ENCODE data around the gene MRPL41.

DNA sequence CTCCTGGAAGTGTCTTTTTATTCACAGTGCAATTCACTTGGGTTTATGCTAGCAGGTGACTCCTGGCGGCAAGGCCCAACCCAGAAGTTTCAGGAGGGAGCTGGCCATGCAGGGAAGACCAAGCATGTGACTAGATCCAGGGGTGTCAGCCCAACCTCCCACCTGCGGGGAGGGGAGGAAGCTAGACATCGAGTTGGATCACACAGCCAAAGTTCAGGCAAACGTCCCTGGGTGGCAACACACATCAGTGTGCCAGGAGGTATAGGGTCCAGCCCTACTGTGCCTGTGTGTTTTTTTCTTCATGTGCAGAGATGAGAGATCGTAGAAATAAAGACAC lies 26.7 kb upstream of the MRPL41 start:
- TF ChIP-seq, protein P1, sequence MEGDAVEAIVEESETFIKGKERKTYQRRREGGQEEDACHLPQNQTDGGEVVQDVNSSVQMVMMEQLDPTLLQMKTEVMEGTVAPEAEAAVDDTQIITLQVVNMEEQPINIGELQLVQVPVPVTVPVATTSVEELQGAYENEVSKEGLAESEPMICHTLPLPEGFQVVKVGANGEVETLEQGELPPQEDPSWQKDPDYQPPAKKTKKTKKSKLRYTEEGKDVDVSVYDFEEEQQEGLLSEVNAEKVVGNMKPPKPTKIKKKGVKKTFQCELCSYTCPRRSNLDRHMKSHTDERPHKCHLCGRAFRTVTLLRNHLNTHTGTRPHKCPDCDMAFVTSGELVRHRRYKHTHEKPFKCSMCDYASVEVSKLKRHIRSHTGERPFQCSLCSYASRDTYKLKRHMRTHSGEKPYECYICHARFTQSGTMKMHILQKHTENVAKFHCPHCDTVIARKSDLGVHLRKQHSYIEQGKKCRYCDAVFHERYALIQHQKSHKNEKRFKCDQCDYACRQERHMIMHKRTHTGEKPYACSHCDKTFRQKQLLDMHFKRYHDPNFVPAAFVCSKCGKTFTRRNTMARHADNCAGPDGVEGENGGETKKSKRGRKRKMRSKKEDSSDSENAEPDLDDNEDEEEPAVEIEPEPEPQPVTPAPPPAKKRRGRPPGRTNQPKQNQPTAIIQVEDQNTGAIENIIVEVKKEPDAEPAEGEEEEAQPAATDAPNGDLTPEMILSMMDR (IDR thresholded peaks at IDR 0.05): no peak
- TF ChIP-seq EP300 (IDR thresholded peaks at IDR 0.05): no peak
- TF ChIP-seq POLR2A (IDR thresholded peaks at IDR 0.05): no peak
- TF ChIP-seq POLR2AphosphoS5 (IDR thresholded peaks at IDR 0.05): no peak

Data from gastroesophageal sphincter (tissue), 3 donors.